ENCODE measurements around the gene RAI14. TPM values are rescaled to one million over a fixed set of nuclear protein-coding genes. Genes with fewer than 3 reads are reported as not detected.

RAI14 gene
- total RNA-seq, 4 donors from 2014 or later: 16.4 to 32.2 (median 18.8) TPM

GRCh38 chr5:34728236-34728635 is 72.1 kb downstream of the RAI14 start:
- TF ChIP-seq CTCF (IDR thresholded peaks at IDR 0.05): no peak
- no peak for ATAC-seq (ENCODE audit: low FRiP score)
- DNase-seq (ENCODE audit: low spot score): no peak

GRCh38 chr5:34731435-34732232 is 75.5 kb downstream of the RAI14 start:
- DNase-seq (ENCODE audit: low spot score): no peak
- ATAC-seq (ENCODE audit: low FRiP score): no peak
- no peak for TF ChIP-seq CTCF (IDR thresholded peaks at IDR 0.05)

GRCh38 chr5:34734326-34734725 is 78.2 kb downstream of the RAI14 start:
- TF ChIP-seq CTCF (IDR thresholded peaks at IDR 0.05): no peak
- DNase-seq (ENCODE audit: low spot score): no peak
- ATAC-seq (ENCODE audit: low FRiP score): no peak

- DNase-seq (ENCODE audit: low spot score) (no peak), ATAC-seq (ENCODE audit: low FRiP score) (peak; percentile 85)
- TF ChIP-seq CTCF (IDR thresholded peaks at IDR 0.05): no peak
Measured at GRCh38 chr5:34735491-34736426, 79.6 kb downstream of the RAI14 start.

GRCh38 chr5:34736445-34737115 is 80.5 kb downstream of the RAI14 start:
- TF ChIP-seq CTCF (IDR thresholded peaks at IDR 0.05): no peak
- no peak for ATAC-seq (ENCODE audit: low FRiP score)
- no peak for DNase-seq (ENCODE audit: low spot score)

- no peak for TF ChIP-seq CTCF (IDR thresholded peaks at IDR 0.05)
- ATAC-seq (ENCODE audit: low FRiP score): no peak
- no peak for DNase-seq (ENCODE audit: low spot score)
Measured at GRCh38 chr5:34737731-34738130, 81.6 kb downstream of the RAI14 start.

Data from omental fat pad (tissue), 4 donors.